ENCODE data around the gene ZRSR2. TPM values are rescaled to one million over a fixed set of nuclear protein-coding genes. Genes with fewer than 3 reads are reported as not detected.

ZRSR2 gene
- total and polyA plus RNA-seq, 9 of the 15 experiments (the other 6 are each of a cell fraction or from before 2014, with no cell fraction given): 3.5 to 19.5 (median 8.6) TPM

DNA sequence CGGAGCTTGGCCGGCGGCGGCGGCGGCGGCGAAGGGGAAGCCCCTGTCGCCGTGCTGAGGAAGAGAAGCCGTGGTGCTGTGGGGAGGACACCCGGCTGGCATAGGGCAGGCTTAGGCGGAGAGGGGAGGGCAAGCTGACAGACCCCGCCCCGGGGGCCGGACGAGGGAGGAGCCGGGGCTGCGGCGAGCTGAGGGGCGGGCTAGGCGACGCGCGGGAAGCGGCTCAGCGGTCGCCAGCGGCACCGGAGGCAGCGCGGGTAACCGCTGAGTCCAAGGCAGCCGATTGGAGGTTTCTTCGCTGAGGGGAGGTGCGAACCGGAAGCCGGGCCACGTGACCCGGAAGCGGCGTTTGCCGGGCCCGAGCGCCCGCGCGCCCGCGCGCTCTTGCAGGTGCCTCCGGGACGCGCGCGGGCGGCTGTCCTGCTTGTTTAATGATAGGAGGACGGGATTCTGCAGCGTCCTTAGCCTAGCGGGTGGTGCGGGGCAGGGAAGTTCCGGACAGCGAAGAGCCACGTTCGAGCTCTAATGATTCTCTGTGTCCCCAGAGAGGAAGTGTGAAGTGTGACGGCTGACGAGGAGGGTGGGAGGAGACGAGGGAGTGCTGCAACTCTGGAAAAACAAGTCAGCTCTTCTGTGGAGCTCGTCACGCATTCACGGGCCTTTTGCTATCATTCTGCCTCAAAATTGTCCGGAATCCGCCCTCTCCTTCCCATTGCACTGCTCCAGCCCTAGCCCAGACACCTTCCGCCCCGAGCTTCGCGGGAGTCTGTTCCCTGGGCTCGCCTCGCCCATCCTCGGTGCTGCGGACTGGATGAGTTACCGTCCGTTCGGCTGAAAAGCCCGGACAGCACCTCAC is 64.7 kb downstream of the ZRSR2 start, which contains the start of gene AP1S2 (continued):
- TF ChIP-seq, protein P1, sequence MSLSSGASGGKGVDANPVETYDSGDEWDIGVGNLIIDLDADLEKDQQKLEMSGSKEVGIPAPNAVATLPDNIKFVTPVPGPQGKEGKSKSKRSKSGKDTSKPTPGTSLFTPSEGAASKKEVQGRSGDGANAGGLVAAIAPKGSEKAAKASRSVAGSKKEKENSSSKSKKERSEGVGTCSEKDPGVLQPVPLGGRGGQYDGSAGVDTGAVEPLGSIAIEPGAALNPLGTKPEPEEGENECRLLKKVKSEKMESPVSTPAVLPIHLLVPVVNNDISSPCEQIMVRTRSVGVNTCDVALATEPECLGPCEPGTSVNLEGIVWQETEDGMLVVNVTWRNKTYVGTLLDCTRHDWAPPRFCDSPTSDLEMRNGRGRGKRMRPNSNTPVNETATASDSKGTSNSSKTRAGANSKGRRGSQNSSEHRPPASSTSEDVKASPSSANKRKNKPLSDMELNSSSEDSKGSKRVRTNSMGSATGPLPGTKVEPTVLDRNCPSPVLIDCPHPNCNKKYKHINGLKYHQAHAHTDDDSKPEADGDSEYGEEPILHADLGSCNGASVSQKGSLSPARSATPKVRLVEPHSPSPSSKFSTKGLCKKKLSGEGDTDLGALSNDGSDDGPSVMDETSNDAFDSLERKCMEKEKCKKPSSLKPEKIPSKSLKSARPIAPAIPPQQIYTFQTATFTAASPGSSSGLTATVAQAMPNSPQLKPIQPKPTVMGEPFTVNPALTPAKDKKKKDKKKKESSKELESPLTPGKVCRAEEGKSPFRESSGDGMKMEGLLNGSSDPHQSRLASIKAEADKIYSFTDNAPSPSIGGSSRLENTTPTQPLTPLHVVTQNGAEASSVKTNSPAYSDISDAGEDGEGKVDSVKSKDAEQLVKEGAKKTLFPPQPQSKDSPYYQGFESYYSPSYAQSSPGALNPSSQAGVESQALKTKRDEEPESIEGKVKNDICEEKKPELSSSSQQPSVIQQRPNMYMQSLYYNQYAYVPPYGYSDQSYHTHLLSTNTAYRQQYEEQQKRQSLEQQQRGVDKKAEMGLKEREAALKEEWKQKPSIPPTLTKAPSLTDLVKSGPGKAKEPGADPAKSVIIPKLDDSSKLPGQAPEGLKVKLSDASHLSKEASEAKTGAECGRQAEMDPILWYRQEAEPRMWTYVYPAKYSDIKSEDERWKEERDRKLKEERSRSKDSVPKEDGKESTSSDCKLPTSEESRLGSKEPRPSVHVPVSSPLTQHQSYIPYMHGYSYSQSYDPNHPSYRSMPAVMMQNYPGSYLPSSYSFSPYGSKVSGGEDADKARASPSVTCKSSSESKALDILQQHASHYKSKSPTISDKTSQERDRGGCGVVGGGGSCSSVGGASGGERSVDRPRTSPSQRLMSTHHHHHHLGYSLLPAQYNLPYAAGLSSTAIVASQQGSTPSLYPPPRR (CRISPR knock-in tag; IDR thresholded peaks at IDR 0.05; ENCODE audit: borderline replicate concordance): no peak
- TF ChIP-seq, protein P2, sequence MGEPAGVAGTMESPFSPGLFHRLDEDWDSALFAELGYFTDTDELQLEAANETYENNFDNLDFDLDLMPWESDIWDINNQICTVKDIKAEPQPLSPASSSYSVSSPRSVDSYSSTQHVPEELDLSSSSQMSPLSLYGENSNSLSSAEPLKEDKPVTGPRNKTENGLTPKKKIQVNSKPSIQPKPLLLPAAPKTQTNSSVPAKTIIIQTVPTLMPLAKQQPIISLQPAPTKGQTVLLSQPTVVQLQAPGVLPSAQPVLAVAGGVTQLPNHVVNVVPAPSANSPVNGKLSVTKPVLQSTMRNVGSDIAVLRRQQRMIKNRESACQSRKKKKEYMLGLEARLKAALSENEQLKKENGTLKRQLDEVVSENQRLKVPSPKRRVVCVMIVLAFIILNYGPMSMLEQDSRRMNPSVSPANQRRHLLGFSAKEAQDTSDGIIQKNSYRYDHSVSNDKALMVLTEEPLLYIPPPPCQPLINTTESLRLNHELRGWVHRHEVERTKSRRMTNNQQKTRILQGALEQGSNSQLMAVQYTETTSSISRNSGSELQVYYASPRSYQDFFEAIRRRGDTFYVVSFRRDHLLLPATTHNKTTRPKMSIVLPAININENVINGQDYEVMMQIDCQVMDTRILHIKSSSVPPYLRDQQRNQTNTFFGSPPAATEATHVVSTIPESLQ (CRISPR knock-in tag; IDR thresholded peaks at IDR 0.05): no peak
- TF ChIP-seq OTX1 (CRISPR knock-in tag; IDR thresholded peaks at IDR 0.05) (no peak), ZNF175 (CRISPR knock-in tag; IDR thresholded peaks at IDR 0.05; ENCODE audit: low read depth) (0 out of 2 replicates have a peak, but pooled peaks have one; percentile 40), POLR2B (IDR thresholded peaks at IDR 0.05; ENCODE audit: low read depth, partially characterized antibody) (peak; percentile 56), FOXA1 (IDR thresholded peaks at IDR 0.05; ENCODE audit: borderline replicate concordance) (no peak), KHSRP (IDR thresholded peaks at IDR 0.05) (no peak), MCM7 (IDR thresholded peaks at IDR 0.05) (no peak), CTBP1 (IDR thresholded peaks at IDR 0.05; ENCODE audit: borderline replicate concordance) (peak; percentile 69)
- TF ChIP-seq, protein P3, sequence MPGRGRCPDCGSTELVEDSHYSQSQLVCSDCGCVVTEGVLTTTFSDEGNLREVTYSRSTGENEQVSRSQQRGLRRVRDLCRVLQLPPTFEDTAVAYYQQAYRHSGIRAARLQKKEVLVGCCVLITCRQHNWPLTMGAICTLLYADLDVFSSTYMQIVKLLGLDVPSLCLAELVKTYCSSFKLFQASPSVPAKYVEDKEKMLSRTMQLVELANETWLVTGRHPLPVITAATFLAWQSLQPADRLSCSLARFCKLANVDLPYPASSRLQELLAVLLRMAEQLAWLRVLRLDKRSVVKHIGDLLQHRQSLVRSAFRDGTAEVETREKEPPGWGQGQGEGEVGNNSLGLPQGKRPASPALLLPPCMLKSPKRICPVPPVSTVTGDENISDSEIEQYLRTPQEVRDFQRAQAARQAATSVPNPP (IDR thresholded peaks at IDR 0.05; ENCODE audit: borderline replicate concordance, insufficient read depth, insufficient read length): no peak
- TF ChIP-seq, protein P4, sequence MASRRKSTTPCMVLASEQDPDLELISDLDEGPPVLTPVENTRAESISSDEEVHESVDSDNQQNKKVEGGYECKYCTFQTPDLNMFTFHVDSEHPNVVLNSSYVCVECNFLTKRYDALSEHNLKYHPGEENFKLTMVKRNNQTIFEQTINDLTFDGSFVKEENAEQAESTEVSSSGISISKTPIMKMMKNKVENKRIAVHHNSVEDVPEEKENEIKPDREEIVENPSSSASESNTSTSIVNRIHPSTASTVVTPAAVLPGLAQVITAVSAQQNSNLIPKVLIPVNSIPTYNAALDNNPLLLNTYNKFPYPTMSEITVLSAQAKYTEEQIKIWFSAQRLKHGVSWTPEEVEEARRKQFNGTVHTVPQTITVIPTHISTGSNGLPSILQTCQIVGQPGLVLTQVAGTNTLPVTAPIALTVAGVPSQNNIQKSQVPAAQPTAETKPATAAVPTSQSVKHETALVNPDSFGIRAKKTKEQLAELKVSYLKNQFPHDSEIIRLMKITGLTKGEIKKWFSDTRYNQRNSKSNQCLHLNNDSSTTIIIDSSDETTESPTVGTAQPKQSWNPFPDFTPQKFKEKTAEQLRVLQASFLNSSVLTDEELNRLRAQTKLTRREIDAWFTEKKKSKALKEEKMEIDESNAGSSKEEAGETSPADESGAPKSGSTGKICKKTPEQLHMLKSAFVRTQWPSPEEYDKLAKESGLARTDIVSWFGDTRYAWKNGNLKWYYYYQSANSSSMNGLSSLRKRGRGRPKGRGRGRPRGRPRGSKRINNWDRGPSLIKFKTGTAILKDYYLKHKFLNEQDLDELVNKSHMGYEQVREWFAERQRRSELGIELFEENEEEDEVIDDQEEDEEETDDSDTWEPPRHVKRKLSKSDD (conservative IDR thresholded peaks at IDR 0.05; ENCODE audit: low read length): no peak
- TF ChIP-seq, protein P5, sequence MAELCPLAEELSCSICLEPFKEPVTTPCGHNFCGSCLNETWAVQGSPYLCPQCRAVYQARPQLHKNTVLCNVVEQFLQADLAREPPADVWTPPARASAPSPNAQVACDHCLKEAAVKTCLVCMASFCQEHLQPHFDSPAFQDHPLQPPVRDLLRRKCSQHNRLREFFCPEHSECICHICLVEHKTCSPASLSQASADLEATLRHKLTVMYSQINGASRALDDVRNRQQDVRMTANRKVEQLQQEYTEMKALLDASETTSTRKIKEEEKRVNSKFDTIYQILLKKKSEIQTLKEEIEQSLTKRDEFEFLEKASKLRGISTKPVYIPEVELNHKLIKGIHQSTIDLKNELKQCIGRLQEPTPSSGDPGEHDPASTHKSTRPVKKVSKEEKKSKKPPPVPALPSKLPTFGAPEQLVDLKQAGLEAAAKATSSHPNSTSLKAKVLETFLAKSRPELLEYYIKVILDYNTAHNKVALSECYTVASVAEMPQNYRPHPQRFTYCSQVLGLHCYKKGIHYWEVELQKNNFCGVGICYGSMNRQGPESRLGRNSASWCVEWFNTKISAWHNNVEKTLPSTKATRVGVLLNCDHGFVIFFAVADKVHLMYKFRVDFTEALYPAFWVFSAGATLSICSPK (IDR thresholded peaks at IDR 0.05; ENCODE audit: borderline replicate concordance): no peak
